ENCODE data around the gene S1PR3.

S1PR3 gene

DNA sequence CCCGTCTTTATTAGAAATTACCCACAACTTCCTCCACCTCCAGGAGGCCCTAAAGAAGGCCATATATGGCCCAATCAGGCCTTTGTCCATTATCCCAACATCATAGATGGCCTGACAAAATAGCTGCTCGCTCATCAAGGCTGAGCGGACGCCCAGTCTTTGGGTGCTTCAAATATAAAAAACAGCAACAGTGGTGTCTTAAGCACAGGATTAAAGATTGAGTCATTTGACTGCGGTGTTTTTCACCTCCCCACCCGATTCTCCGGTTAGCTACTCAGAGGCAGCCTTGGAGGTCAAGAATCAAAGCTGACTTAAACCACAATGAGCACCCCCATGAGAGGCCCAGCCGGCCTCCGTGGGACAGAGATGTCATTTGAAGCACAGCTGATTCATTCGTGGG, 18.8 kb downstream of the S1PR3 start:
- DNase-seq: no peak

GRCh38 chr9:89010526-89011111, 19.4 kb downstream of the S1PR3 start:
- DNase-seq: no peak

DNA sequence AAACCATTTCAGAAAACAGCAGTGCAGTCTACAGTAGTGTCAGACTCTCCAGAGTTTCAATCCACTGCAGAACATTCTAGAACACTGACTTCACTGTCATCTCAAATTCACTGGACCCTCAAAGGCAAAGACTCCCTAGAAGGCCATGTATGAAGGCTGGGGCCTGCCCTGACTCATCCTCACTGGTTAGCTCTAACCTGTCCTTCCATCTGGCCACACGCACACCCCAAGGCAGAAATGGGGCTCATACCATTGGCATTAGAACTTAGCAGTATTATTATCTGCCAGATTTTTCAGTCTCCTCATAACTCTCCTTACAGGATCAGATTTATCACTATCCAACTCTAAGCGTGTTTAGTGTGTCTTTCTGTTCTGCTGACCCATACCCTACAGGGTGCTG, 20.4 kb downstream of the S1PR3 start:
- DNase-seq: no peak

DNA sequence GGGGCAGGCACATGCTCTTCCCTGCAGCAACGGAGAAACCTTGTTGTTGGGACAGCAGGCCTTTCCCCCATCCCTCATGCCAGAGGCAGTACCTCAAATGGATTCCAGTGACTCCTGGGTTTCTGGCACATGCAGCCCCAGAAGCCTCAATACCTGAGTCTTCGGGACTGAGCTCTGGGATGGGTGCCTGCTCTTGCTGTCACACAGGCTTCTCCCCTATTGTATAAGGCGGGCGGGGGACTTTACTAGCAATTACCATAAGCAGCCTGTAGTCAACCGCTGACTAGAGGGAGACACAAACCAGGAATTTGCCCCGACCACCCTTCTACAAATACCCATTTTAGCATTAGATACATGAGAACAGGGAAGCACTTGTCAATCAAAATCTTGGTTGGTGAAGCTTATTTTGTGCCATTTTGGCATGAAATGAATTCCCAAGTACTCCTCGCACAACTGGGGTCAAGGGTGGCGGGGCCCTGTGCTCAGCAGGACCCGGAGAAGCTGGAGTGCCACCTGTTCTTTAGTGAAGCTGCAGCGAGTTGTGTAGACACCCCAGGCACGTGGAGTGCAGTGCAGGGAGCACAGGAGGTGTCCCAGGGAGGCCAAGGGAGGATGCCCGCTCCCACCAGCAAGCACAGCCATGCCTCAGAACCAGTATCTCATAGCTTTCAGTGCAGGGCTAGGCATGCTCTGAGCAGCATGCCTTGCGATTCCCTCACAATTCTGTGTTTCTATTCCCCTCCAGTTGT, 21.2 kb downstream of the S1PR3 start:
- DNase-seq: no peak

- DNase-seq: no peak
These were observed 22.4 kb downstream of the S1PR3 start for GRCh38 chr9:89013660-89014059.

- DNase-seq: no peak
These were observed 22.9 kb downstream of the S1PR3 start for GRCh38 chr9:89014153-89014552.

GRCh38 chr9:89015336-89015735, 24.1 kb downstream of the S1PR3 start:
- no peak for DNase-seq

GRCh38 chr9:89020754-89021153, 29.5 kb downstream of the S1PR3 start:
- DNase-seq: no peak

- DNase-seq: no peak
These were observed 30.0 kb downstream of the S1PR3 start for GRCh38 chr9:89021154-89021803.

GRCh38 chr9:89022001-89022759, 30.9 kb downstream of the S1PR3 start:
- DNase-seq: no peak

GRCh38 chr9:89022902-89023301, 31.6 kb downstream of the S1PR3 start:
- no peak for DNase-seq

GRCh38 chr9:89023740-89024139, 32.5 kb downstream of the S1PR3 start:
- DNase-seq: peak in 1 of 2 experiments; percentile 10

DNA sequence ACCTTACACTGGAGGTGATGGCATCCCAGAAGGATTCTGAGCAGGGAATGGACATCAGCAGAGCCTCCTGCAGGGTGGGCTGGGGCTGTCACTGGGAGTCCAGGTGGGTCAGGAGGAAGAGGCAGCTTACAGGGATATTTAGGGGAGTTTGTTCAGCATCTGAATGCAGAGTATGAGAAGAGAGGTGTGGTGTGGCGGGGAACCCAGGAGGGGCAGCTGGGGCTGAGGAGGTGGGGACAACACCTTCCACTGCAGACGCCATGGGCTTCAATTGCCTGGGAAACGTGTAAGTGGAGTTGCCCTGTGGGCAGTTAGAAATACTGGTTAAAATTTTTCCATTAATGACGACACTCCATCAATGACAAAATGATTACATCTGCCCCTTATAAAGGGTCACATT, 33.5 kb downstream of the S1PR3 start:
- DNase-seq: no peak

GRCh38 chr9:89025553-89025952, 34.3 kb downstream of the S1PR3 start:
- DNase-seq: no peak

DNA sequence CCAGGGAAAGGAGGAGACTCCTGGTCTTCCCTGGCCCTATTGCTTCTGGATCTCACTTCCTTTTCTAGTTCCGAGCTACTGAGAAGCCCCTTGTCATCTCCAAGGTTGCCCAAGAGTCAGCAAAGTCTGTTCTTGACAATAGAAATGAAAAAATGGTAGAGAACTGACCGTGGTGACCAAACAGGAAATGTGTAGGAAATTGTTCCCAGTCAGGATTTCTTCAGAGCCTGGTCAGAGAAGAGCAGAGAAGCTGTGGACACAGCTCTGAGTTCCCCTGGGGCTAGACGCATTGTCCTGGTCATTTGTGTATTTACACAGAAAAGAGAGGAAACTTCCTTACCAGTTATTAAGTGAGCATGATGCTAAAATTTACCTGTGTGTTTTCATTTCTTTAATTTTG, 35.6 kb downstream of the S1PR3 start:
- no peak for DNase-seq

GRCh38 chr9:89029788-89030187, 38.5 kb downstream of the S1PR3 start:
- no peak for DNase-seq

DNA sequence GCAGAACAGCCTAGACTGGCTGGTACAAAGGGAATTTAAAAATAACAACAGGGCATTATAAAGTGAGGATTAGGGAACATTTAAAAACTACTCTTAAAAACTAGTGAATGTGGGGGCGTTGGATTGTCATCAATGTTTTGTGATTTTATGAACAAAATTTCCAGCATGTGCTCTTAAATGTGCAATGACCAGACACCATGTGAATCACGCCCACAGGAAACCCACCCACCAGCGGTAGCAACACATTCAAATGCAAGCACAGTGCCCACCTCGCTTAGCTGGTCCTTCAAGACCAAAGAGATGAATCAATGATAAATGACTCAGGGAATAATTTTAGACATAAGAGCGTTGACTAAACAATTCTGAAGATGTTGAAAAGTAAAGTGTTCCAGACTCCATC, 40.9 kb downstream of the S1PR3 start:
- no peak for DNase-seq

- no peak for DNase-seq
These were observed 41.4 kb downstream of the S1PR3 start for GRCh38 chr9:89032661-89033060.

- no peak for DNase-seq
These were observed 45.1 kb downstream of the S1PR3 start for GRCh38 chr9:89036383-89036782.

- DNase-seq: peak; percentile 70 to 77
These were observed 45.6 kb downstream of the S1PR3 start for GRCh38 chr9:89036891-89037290.

GRCh38 chr9:89037346-89037745, 46.1 kb downstream of the S1PR3 start:
- DNase-seq: no peak

- no peak for DNase-seq
These were observed 46.6 kb downstream of the S1PR3 start for GRCh38 chr9:89037891-89038290.

DNA sequence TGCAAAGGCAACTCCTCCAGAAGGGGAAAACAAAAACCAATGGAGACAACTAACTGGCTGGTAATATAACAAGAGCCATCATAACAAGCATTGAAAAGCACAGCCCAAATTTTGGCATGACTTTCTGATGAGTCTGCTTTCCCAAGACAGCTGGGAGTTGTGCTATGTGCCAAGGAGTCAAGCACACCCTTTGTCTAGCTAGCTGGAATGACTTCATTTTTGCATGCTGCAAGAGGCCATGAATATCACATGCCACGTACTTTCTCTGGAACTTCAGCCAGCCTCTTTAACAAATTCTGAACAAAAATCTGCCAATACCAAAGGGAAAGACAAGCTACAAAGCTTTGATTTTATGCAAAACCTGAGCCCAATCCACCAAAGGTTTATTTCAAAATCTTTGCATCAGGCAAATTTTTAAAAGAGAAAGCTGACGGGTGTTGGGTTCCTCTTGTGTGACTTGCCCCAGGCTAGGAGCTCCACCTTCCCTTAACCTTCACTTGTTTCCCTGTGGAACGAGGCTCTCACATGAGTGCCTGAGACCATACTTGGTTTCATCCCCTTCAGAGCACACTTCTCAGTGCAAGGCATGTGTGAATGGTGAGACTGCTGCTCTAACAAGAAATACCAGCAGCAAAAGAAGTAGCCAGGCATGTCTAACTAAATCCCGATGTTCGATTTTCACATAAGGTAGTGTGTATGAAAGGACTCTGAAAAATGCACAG, 47.3 kb downstream of the S1PR3 start:
- no peak for DNase-seq
